ENCODE data around the gene INSRR.
A peak's percentile ranks its signal among the peaks of the same experiment; 100 is the strongest.

The INSRR gene

DNA sequence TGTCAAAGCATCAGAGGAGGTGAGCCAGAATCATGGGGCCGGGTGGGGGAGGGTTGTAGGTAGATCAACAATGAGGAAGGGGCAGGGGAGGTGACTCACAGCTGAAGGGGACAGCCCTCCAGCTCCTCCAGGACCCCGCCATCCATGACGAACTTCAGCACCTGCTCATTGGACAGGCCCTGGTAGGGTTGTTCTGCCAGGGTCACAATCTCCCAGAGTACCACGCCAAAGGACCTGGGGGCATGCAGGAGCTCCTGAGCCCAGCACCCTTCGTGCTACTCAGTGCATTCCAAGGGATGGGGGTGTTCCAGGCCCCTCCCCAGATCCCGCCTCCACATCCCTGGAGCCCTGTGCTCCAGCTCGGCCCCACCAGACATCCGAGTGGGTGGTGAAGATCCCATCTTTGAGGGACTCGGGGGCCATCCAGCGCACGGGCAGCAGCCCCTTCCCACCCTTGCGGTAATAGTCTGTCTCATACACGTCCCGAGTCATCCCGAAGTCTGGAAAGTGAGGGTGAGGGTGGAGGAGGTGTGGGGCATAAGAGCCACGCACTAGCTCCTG, 17.5 kb downstream of the INSRR start:
- H3K36me3 Mint-ChIP-seq (ENCODE audit: low read depth), result peaks cover 7% of the 10 kb centered on the region
- no peaks in the 10 kb centered on the region for H3K9me3 Mint-ChIP-seq
- H3K4me3 Mint-ChIP-seq, result no peak overlapping the region
- TF ChIP-seq, protein P1, sequence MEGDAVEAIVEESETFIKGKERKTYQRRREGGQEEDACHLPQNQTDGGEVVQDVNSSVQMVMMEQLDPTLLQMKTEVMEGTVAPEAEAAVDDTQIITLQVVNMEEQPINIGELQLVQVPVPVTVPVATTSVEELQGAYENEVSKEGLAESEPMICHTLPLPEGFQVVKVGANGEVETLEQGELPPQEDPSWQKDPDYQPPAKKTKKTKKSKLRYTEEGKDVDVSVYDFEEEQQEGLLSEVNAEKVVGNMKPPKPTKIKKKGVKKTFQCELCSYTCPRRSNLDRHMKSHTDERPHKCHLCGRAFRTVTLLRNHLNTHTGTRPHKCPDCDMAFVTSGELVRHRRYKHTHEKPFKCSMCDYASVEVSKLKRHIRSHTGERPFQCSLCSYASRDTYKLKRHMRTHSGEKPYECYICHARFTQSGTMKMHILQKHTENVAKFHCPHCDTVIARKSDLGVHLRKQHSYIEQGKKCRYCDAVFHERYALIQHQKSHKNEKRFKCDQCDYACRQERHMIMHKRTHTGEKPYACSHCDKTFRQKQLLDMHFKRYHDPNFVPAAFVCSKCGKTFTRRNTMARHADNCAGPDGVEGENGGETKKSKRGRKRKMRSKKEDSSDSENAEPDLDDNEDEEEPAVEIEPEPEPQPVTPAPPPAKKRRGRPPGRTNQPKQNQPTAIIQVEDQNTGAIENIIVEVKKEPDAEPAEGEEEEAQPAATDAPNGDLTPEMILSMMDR (IDR thresholded peaks at IDR 0.05; ENCODE audit: unreplicated experiment in 3 of 3), result no peak
- peaks cover 2% of the 10 kb centered on the region for H3K4me1 Mint-ChIP-seq
- no peak overlapping the region for H3K27ac Mint-ChIP-seq
- peaks cover 87% of the 10 kb centered on the region for H3K27me3 Mint-ChIP-seq (ENCODE audit: low read depth)

DNA sequence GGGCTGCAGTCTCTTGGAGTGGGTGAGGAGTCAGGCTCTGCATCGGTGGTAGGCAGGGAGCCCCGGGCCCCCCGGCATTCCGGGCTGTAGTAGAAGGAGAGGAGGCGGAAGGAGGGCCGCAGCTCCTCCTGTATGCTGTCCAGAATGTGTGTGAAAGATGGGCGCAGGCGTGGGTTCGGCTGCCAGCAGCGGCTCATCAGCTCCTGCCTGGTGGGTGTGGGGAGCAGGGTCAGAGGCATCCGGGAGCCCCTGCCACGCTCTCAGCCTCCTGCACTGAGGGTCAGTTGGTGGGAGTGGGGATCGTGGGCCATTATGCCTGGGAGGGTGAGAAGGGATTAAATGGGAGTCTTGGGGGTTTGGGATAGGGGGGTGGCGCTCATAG, 18.0 kb downstream of the INSRR start:
- peaks cover 7% of the 10 kb centered on the region for H3K36me3 Mint-ChIP-seq (ENCODE audit: low read depth)

DNA sequence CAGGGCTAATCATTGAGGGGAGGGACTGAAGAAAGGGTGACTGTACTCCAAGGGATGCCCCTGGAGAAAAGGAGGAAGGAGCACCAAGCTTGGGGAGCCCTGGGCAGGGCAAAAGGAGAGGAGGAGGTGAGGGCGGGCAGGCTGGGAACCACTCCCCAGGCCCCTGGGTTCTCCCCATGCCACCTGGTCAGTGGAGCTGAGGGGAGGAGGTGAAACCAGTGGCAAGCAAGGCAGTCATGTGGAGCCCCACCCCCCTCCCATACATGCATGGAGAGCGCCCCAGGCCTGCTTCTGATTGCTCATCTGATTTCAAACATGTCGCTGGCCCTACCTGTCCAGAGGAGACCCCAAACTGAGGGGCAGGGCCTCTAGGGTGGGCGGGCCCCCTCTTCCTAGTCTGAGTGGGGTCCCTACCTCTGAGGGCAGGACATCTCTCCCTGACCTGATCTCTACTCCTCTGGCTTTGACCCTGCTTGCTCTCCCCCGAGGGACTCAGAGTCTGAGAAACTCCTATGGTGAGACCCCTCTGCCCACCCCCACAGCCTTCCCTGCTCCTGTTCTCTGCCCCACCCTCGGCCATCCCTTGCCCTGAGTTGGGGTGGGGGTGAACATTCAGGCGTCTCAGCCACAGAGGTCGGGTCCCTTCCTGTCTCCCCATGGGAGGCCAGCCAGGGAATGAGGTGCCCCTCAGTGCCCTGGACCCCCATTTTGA, 18.6 kb downstream of the INSRR start:
- TF ChIP-seq, protein P1 (IDR thresholded peaks at IDR 0.05; ENCODE audit: unreplicated experiment in 3 of 3), result no peak
- no peaks in the 10 kb centered on the region for H3K9me3 Mint-ChIP-seq
- H3K27me3 Mint-ChIP-seq (ENCODE audit: low read depth), result peaks cover 85% of the 10 kb centered on the region
- H3K4me3 Mint-ChIP-seq, result no peak overlapping the region
- H3K27ac Mint-ChIP-seq, result no peak overlapping the region
- H3K36me3 Mint-ChIP-seq (ENCODE audit: low read depth), result peaks cover 7% of the 10 kb centered on the region
- H3K4me1 Mint-ChIP-seq, result peaks cover 12% of the 10 kb centered on the region

More for the DNA sequence above, 18.0 kb downstream of the INSRR start:
- TF ChIP-seq, protein P1 (IDR thresholded peaks at IDR 0.05; ENCODE audit: unreplicated experiment in 3 of 3), result no peak
- Mint-ChIP-seq H3K27me3 (ENCODE audit: low read depth) (peaks cover 85% of the 10 kb centered on the region), H3K27ac (no peak overlapping the region), H3K9me3 (no peaks in the 10 kb centered on the region), H3K4me3 (no peak overlapping the region), H3K4me1 (peaks cover 7% of the 10 kb centered on the region)

DNA sequence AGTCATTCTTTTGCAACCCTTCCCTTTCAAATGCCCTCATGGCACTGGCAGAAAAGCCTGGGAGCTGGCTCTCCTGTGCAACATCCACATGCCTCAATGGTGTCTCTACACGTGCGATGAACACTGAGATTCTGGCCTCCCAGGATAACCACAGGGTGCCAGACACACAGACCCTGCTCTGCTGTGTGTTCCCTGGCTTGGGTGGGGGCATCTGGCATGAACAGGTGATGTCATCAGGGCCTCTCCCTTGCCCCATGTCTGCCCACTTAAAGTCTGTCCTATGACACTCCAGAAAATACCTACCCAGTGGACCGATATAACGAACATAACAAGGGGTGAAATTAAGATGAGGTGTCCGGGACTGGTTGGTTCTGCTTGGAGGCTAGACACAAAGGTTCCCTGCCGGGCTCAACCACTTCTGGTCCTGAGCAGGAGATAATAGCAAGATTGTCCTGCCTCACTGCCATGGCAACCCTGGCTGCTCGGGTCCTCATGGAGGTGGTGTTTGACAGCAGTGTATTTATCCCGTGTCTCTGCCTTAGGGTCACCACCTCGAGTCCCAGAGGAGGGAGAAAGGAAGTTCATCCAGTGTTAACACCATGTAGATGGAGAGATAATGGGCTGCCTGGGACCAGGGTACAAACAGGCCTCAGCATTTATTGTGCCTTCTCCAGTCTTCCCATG, 19.3 kb downstream of the INSRR start:
- no peak overlapping the region for H3K27ac Mint-ChIP-seq
- no peaks in the 10 kb centered on the region for H3K9me3 Mint-ChIP-seq

DNA sequence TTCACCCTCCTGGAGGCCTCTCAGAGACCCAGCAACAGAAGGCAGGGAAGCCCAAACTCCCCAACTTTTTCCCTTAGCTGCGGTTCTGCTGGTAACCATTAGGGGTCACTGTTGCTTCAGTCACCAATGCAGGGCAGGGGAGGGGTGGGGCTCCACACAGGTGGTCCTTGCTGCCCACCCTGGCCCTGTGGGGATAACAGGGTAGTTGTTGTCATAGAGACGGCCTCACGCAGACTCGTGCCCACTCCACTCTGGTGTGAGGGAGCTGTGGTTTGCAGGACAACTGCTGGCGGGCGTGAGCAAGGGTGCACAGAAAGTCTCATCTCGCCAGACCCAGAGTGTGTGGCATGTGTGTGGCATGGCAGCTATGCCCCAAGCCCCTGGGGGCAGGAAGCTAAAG, 19.9 kb downstream of the INSRR start:
- peaks cover 7% of the 10 kb centered on the region for H3K36me3 Mint-ChIP-seq (ENCODE audit: low read depth)
- TF ChIP-seq, protein P1 (IDR thresholded peaks at IDR 0.05; ENCODE audit: unreplicated experiment in 3 of 3), result peak; percentile 75 to 79 (median 76)
- no peaks in the 10 kb centered on the region for H3K9me3 Mint-ChIP-seq
- H3K4me3 Mint-ChIP-seq, result no peak overlapping the region
- H3K27me3 Mint-ChIP-seq (ENCODE audit: low read depth), result peaks cover 83% of the 10 kb centered on the region
- no peak overlapping the region for H3K27ac Mint-ChIP-seq
- peaks cover 20% of the 10 kb centered on the region for H3K4me1 Mint-ChIP-seq

More for the DNA sequence above, 19.3 kb downstream of the INSRR start:
- Mint-ChIP-seq H3K4me3 (no peak overlapping the region), H3K4me1 (peaks cover 18% of the 10 kb centered on the region), H3K36me3 (ENCODE audit: low read depth) (peaks cover 7% of the 10 kb centered on the region), H3K27me3 (ENCODE audit: low read depth) (peaks cover 83% of the 10 kb centered on the region)
- TF ChIP-seq, protein P1 (IDR thresholded peaks at IDR 0.05; ENCODE audit: unreplicated experiment in 3 of 3), result no peak
